OCI-LY7 (cell line): Measurements from ENCODE around the gene TMEM248.

ENCODE experiments used
- EZH2phosphoT487 ChIP-seq: fragments of 200-600 bp; sonication (generic); IDR thresholded peaks from 2 replicates; pipeline ENCODE4 v1.6.1; 2018; ENCODE audit warnings: low read depth, borderline replicate concordance, mild to moderate bottlenecking, mixed run types, antibody characterized with exemption, low read length, moderate library complexity, mixed read lengths
- TF ChIP-seq, protein P1 (sequence below): fragments of 200-600 bp; sonication (generic); conservative IDR thresholded peaks from 2 replicates; pipeline ENCODE4 v1.5.1; 2014; ENCODE audit warnings: mild to moderate bottlenecking, antibody characterized with exemption, low read length, moderate library complexity, mixed read lengths

DNA sequence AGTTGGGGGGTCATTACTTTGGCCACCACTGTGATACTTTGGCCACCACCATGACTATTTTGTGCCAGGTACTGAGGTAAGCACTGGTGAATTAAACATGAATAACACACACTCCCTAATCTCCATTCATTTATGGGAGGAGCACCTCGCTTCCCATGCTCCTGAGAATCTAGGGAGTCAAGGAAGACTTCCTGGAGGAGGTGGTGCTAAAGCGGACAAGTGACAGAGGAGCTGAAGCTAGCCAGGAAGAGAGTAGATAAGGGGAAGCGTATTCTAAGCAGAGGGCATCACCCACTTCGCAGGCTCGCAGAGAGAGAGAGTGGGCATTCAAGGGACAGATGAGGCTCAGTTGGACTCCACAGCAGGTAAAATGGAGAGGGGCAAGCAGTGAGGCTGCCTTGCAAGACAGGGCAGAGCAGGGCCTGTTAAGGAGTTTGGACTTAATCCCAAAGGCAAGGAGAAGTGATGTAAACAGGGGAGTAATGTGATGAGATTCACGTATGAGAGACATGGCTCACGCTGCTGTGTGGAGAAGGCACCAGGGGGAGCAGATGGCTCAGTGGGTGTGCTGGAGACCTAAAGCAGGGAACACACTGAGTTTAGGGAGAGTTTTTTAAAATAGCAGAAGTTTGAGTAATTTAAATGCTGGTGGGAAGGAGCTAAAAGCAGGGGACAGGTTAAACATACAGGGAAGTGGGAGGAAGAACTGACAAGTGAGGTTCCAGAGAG lies 21.3 kb upstream of the TMEM248 start:
- TF ChIP-seq, protein P1, sequence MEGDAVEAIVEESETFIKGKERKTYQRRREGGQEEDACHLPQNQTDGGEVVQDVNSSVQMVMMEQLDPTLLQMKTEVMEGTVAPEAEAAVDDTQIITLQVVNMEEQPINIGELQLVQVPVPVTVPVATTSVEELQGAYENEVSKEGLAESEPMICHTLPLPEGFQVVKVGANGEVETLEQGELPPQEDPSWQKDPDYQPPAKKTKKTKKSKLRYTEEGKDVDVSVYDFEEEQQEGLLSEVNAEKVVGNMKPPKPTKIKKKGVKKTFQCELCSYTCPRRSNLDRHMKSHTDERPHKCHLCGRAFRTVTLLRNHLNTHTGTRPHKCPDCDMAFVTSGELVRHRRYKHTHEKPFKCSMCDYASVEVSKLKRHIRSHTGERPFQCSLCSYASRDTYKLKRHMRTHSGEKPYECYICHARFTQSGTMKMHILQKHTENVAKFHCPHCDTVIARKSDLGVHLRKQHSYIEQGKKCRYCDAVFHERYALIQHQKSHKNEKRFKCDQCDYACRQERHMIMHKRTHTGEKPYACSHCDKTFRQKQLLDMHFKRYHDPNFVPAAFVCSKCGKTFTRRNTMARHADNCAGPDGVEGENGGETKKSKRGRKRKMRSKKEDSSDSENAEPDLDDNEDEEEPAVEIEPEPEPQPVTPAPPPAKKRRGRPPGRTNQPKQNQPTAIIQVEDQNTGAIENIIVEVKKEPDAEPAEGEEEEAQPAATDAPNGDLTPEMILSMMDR: no peak
- TF ChIP-seq EZH2phosphoT487: no peak
